ENCODE measurements around the gene SLC38A2. TPM values are rescaled to one million over a fixed set of nuclear protein-coding genes. Genes with fewer than 3 reads are reported as not detected.

Gene SLC38A2
- total and polyA plus RNA-seq, 2 experiments from 2014 or later: 181 to 718 TPM

DNA sequence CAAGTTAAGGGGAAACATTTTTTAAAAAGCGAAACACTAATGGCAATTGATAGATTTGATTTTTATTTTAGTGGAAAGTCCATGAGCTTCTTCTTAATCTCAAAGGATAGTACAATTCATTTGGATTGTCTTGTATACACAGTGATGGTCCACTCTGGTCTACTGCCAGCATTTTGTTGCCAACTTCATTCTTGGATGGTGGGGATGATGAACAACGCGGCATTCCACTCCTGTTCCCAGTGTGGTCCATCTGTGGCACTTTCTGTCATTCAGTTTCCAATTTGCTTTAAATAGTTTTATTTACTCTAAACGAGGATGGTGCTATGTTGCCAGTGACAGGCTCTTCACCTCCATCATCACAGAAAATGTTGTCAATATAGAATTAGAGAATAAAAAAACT lies 40.3 kb upstream of the SLC38A2 start (continued):
- TF ChIP-seq, protein P1, sequence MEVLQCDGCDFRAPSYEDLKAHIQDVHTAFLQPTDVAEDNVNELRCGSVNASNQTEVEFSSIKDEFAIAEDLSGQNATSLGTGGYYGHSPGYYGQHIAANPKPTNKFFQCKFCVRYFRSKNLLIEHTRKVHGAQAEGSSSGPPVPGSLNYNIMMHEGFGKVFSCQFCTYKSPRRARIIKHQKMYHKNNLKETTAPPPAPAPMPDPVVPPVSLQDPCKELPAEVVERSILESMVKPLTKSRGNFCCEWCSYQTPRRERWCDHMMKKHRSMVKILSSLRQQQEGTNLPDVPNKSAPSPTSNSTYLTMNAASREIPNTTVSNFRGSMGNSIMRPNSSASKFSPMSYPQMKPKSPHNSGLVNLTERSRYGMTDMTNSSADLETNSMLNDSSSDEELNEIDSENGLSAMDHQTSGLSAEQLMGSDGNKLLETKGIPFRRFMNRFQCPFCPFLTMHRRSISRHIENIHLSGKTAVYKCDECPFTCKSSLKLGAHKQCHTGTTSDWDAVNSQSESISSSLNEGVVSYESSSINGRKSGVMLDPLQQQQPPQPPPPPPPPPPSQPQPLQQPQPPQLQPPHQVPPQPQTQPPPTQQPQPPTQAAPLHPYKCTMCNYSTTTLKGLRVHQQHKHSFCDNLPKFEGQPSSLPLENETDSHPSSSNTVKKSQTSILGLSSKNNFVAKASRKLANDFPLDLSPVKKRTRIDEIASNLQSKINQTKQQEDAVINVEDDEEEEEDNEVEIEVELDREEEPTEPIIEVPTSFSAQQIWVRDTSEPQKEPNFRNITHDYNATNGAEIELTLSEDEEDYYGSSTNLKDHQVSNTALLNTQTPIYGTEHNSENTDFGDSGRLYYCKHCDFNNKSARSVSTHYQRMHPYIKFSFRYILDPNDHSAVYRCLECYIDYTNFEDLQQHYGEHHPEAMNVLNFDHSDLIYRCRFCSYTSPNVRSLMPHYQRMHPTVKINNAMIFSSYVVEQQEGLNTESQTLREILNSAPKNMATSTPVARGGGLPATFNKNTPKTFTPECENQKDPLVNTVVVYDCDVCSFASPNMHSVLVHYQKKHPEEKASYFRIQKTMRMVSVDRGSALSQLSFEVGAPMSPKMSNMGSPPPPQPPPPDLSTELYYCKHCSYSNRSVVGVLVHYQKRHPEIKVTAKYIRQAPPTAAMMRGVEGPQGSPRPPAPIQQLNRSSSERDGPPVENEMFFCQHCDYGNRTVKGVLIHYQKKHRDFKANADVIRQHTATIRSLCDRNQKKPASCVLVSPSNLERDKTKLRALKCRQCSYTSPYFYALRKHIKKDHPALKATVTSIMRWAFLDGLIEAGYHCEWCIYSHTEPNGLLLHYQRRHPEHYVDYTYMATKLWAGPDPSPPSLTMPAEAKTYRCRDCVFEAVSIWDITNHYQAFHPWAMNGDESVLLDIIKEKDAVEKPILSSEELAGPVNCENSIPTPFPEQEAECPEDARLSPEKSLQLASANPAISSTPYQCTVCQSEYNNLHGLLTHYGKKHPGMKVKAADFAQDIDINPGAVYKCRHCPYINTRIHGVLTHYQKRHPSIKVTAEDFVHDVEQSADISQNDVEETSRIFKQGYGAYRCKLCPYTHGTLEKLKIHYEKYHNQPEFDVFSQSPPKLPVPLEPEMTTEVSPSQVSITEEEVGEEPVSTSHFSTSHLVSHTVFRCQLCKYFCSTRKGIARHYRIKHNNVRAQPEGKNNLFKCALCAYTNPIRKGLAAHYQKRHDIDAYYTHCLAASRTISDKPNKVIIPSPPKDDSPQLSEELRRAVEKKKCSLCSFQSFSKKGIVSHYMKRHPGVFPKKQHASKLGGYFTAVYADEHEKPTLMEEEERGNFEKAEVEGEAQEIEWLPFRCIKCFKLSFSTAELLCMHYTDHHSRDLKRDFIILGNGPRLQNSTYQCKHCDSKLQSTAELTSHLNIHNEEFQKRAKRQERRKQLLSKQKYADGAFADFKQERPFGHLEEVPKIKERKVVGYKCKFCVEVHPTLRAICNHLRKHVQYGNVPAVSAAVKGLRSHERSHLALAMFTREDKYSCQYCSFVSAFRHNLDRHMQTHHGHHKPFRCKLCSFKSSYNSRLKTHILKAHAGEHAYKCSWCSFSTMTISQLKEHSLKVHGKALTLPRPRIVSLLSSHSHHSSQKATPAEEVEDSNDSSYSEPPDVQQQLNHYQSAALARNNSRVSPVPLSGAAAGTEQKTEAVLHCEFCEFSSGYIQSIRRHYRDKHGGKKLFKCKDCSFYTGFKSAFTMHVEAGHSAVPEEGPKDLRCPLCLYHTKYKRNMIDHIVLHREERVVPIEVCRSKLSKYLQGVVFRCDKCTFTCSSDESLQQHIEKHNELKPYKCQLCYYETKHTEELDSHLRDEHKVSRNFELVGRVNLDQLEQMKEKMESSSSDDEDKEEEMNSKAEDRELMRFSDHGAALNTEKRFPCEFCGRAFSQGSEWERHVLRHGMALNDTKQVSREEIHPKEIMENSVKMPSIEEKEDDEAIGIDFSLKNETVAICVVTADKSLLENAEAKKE (CRISPR knock-in tag; IDR thresholded peaks at IDR 0.05): no peak
- no peak for TF ChIP-seq JUNB (IDR thresholded peaks at IDR 0.05; ENCODE audit: unreplicated experiment)
- no peak for TF ChIP-seq POLR2AphosphoS5 (IDR thresholded peaks at IDR 0.05; ENCODE audit: low read depth)

DNA sequence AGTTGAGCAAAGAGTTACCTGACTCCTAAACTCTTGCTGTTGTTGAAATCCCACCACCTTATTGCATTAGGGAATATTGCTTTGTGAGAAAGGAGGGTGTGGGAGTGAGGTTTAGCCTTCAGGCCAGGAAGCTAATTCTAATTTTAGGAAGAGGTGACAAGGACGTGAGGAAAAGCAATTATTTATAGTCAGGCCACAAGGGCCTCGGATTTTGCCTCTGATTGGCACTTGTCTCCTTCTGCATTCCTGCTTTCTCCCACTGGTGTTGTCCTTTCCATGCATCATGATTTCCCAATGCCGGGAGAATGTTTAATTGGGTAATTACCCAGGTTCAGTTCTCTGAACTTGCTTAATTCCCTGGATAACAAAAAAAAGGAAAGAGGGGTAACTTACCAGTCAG lies 37.9 kb upstream of the SLC38A2 start:
- H3K4me1 Mint-ChIP-seq: peaks cover 13% of the 10 kb centered on the region
- H3K9me3 Mint-ChIP-seq: no peaks in the 10 kb centered on the region
- TF ChIP-seq EZH2phosphoT487 (IDR thresholded peaks at IDR 0.05; ENCODE audit: unreplicated experiment): no peak
- TF ChIP-seq EZH2 (IDR thresholded peaks at IDR 0.05; ENCODE audit: low read depth, unreplicated experiment): no peak
- no peak for TF ChIP-seq JUNB (IDR thresholded peaks at IDR 0.05; ENCODE audit: unreplicated experiment)
- TF ChIP-seq CREB1 (CRISPR knock-in tag; IDR thresholded peaks at IDR 0.05; ENCODE audit: low read depth): no peak
- TF ChIP-seq NANOG (IDR thresholded peaks at IDR 0.05; ENCODE audit: borderline replicate concordance): no peak
- TF ChIP-seq, protein P1 (CRISPR knock-in tag; IDR thresholded peaks at IDR 0.05): no peak
- no peak for TF ChIP-seq POLR2AphosphoS5 (IDR thresholded peaks at IDR 0.05; ENCODE audit: low read depth)
- TF ChIP-seq ZNF331 (CRISPR knock-in tag; IDR thresholded peaks at IDR 0.05; ENCODE audit: low read depth): no peak

More for the DNA sequence above, 37.9 kb upstream of the SLC38A2 start:
- H3F3A ChIP-seq (replicated peaks; ENCODE audit: low read depth): no peaks in the 10 kb centered on the region
- no peaks in the 10 kb centered on the region for H3K27me3 ChIP-seq (ENCODE audit: insufficient read depth)
- no peaks in the 10 kb centered on the region for H3K4me1 ChIP-seq (ENCODE audit: insufficient read depth)
- H3K9me2 ChIP-seq (ENCODE audit: insufficient read depth): no peaks in the 10 kb centered on the region
- Mint-ChIP-seq H3K27ac (no peak overlapping the region), H3K27me3 (ENCODE audit: insufficient read depth, low read depth, poor library complexity) (no peaks in the 10 kb centered on the region), H3K4me3 (no peak overlapping the region), H3K36me3 (ENCODE audit: low read depth) (peaks cover 3% of the 10 kb centered on the region)
- ATAC-seq (no peak), DNase-seq (ENCODE audit: low spot score) (no peak)
- H3K4me2 ChIP-seq: no peak overlapping the region
- H2AFZ ChIP-seq: no peak overlapping the region
- no peaks in the 10 kb centered on the region for H4K20me1 ChIP-seq (replicated peaks; ENCODE audit: insufficient read depth)
- no peak overlapping the region for H3K27ac ChIP-seq (ENCODE audit: low read depth)
- H3K79me2 ChIP-seq (replicated peaks; ENCODE audit: insufficient read depth): no peaks in the 10 kb centered on the region
- no peak overlapping the region for H3K4me3 ChIP-seq
- no peaks in the 10 kb centered on the region for H3K36me3 ChIP-seq (ENCODE audit: insufficient read depth)

All from GM23338 (cell line).